Dermis blood vessel endothelial cell (primary cell): ENCODE results near the gene KCNN4. TPM values are rescaled to one million over a fixed set of nuclear protein-coding genes. Genes with fewer than 3 reads are reported as not detected.
"Not testable (repeated sequence)": the region's sequence is repeated elsewhere in the genome, so short reads cannot be mapped to it uniquely, and the experiment has no call there.

Source experiments
- DNase-seq: peaks from one replicate; pipeline ENCODE4 v3.0.0; 2010
- total RNA-seq: library from RNA; depleted of rRNA; stranded (reverse); fragments of >200 nt; gene quantifications from 2 replicates; pipeline ENCODE4 v1.2.3, GENCODE V29; 2014

The KCNN4 gene
- total RNA-seq, 1 donor from 2014 or later, result 0.51 TPM

- peak; percentile 30 for DNase-seq
Measured at GRCh38 chr19:43798546-43799409, 18.0 kb upstream of the KCNN4 start.

DNA sequence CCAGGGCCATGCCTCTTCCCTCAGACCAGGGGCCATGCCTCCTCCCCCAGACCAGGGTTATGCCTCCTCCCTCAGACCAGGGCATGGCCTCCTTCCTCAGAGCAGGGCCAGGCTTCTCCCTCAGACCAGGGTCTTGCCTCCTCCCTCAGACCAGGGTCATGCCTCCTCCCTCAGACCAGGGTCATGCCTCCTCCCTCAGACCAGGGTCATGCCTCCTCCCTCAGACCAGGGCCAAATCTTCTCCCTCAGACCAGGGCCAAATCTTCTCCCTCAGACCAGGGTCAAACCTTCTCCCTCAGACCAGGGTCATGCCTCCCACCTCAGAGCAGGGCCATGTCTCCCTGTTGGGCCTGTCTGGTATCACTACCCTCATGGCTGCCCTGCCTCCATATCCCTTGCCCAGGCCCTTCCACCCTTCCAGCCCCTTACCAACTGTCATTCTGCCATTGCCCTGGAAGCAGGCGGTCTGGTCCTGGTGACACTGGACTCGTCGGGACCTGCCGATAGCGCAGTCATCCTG is 17.3 kb upstream of the KCNN4 start:
- DNase-seq, result no peak

GRCh38 chr19:43797556-43797955 is 16.8 kb upstream of the KCNN4 start:
- no peak for DNase-seq

- DNase-seq, result no peak
Measured at GRCh38 chr19:43797118-43797517, 16.3 kb upstream of the KCNN4 start.

- no peak for DNase-seq
Measured at GRCh38 chr19:43790587-43790986, 9.8 kb upstream of the KCNN4 start.

DNA sequence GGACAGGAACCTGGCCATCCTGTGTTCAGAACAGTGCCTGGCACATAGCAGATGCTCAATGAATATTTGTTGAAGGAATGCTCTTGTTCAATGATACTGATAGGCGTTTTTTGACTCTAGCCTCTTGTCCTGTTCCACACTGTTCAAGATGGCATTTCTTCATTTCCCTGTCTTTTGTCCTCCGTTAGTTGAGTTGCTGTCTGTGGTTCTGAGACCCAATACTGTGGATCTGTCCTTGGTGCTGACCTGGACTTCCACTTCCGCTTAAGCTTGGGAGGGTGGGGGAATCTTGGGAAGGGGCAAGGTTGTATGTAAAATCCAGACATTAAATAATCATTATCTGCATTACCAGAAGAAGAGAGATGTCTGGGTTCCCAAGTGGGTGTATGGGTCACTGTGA is 8.3 kb upstream of the KCNN4 start:
- peak; percentile 69 for DNase-seq

- no peak for DNase-seq
Measured at GRCh38 chr19:43786665-43787064, 5.9 kb upstream of the KCNN4 start.

- peak; percentile 84 for DNase-seq
Measured at GRCh38 chr19:43784981-43785808, 4.4 kb upstream of the KCNN4 start.

DNA sequence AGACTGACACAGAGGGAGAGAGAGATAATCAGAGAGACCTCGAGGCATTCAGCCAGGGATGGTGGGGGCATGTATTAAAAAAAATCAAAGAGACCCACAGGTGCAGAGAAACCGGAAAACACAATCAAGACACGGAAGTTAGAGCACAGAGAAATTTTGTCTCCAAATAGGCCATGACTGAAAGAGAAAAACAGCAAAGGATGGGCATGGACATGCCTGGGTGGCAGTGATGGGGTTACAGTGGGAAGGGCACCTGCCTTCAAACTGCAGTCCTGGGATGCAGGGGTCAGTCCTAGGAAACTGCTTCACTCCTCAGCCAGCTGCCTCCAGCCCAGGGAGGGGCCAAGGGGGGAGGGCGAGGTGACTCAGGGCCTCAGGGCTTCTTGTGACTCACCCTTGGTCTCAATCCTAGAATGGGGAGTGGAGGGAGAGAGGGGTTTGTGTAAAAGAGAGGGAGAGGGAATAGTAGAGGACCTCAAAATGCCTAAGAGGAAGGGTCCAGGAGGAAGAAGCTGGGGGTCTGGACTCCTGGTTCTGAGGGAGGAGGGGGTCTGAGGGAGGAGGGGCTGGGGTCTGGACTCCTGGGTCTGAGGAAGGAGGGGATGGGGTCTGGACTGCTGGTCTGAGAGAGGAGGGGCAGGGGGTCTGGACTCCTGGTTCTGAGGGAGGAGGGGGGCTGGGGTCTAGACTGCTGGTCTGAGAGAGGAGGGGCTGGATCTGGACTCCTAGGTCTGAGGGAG is 3.6 kb upstream of the KCNN4 start:
- peak; percentile 84 for DNase-seq

GRCh38 chr19:43783636-43784035 is 2.9 kb upstream of the KCNN4 start:
- DNase-seq, result no peak

DNA sequence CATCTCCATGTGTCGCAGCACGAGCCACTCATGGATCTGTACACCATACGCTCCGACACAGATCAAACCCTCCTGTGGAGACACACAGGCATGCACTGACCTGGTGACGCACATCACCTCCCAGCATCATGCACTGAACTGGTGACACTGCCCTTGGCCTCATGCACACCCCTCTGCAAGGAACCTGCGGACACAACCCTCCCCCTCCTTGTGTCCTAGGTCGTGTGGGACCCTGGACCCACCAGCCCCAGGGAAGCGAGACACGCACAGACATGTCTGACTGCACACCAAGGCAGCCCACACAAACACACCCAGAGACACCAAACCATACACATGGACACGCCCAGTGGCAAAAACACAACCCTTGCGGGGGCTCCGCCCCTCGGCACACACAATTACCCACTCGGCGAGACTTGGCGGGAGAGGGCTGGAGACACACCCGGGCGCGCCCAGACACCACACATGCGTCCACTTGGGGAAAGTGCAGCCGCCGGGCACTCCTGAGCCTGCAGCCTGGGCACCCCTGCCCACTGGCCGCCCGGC is 2.0 kb upstream of the KCNN4 start:
- no peak for DNase-seq

DNA sequence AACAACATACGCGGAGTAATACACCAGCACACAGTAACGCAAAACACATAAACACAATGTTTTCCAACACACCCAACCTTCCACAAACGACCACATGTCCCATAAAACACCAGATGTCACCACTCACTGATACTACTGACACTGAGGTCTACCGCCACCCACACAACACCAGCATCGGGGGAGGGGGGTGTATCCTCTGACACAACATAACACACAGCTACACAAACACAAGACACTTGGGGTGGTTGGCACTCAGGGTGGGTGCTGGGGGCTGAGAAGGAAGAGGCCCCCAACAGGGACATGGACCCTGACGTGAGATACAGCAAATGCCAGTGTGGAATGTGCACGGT is 1.5 kb upstream of the KCNN4 start:
- no peak for DNase-seq

- no peak for DNase-seq
Measured at GRCh38 chr19:43781630-43782310, 997 bp upstream of the KCNN4 start.

- DNase-seq, result no peak
Measured at GRCh38 chr19:43779820-43780219, 953 bp downstream of the KCNN4 start.

DNA sequence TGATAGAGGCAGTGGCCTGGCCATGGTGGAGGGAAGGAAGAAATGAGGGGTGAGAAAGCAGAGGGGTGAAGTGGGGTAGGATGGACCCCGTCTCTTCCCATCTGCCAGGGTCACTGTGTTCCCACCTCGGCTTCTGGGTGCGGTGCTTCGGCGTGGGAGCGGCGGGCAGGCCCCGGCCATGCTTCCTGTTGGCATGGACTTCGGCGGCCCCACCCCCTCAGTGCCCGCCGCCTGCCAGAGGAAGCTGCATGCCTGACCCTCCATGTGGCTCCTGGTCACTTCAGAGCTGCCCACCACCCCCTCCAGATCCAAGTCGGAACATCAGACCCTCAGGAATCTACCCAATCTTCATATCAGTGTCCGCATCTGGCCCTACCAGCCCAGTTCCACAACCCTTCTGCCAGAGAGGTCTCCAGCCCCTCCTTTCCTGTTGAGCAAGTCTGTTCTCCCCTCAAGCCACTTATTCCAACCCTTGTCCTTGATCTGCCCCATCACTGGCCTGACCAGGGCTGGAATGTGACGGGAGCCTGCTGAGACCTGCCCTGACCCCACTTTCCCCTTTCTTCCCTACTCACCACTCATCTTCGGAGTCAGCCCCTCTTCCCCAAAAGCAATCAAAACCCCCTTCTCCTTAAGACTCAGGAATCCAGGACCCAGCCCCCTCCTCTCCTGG is 1.5 kb downstream of the KCNN4 start:
- DNase-seq, result no peak

DNA sequence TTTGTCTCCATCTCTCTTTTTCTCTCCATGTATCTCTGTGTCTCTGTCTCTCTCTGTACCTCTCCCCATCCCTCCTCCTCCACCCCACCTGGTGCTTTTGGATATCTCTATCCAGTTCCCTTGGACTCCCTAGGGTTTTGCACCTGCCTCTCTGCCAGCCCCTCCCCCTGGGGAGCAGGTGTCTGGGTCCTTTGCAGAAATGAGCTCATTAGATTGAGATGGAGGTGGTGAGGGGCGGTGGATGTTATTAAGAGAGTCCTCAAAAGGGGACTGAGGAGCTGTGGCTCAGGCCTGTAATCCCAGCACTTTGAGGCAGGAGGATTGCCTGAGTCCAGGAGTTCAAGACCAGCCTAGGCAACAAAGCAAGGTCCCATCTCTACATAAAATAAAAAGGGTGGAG is 2.1 kb downstream of the KCNN4 start:
- DNase-seq, result no peak

GRCh38 chr19:43777163-43777695 is 3.5 kb downstream of the KCNN4 start:
- DNase-seq, result peak; percentile 66

- DNase-seq, result no peak
Measured at GRCh38 chr19:43776286-43776685, 4.5 kb downstream of the KCNN4 start.

- DNase-seq, result no peak
Measured at GRCh38 chr19:43775299-43775890, 5.4 kb downstream of the KCNN4 start.

GRCh38 chr19:43774940-43775258 is 5.9 kb downstream of the KCNN4 start:
- DNase-seq, result not testable (repeated sequence)
